Activated naive CD4-positive, alpha-beta T cell treated with anti-CD3 and anti-CD28 coated beads, Interleukin-2, amount 50 U/mL, for 72 hours (primary cell): ENCODE data around the gene ANKRD33B. TPM values are rescaled to one million over a fixed set of nuclear protein-coding genes. Genes with fewer than 3 reads are reported as not detected.

Experiments used
- ATAC-seq, 2 donors: fragments of 150-1000 bp; cut with Tn5 transposase; 2 replicates each; pipeline ENCODE4 v1.10.0; 2021; ENCODE audit warnings: mild to moderate bottlenecking in 2 of 2, moderate library complexity in 2 of 2
- DNase-seq, 2 donors: peaks; one replicate each; pipeline ENCODE4 v3.0.0; 2021 to 2022; ENCODE audit warnings: low spot score in 2 of 2
- H3K27ac Mint-ChIP-seq, 2 donors: one replicate each; pipeline ENCODE4 v1.8.0; 2022; ENCODE audit warnings: mild to moderate bottlenecking in 2 of 2, mixed read lengths in 2 of 2
- H3K36me3 Mint-ChIP-seq, 2 donors: one replicate each; pipeline ENCODE4 v1.8.0; 2022; ENCODE audit warnings: mixed read lengths in 2 of 2
- H3K9me3 Mint-ChIP-seq, 2 donors: one replicate each; pipeline ENCODE4 v1.8.0; 2022; ENCODE audit warnings: mixed read lengths in 2 of 2
- total RNA-seq, 2 donors: library from RNA; stranded (reverse); gene quantifications; one replicate each; pipeline ENCODE4 v1.2.3, GENCODE V29; 2022

Gene ANKRD33B
- total RNA-seq, 2 donors from 2014 or later = 5.6 TPM

DNA sequence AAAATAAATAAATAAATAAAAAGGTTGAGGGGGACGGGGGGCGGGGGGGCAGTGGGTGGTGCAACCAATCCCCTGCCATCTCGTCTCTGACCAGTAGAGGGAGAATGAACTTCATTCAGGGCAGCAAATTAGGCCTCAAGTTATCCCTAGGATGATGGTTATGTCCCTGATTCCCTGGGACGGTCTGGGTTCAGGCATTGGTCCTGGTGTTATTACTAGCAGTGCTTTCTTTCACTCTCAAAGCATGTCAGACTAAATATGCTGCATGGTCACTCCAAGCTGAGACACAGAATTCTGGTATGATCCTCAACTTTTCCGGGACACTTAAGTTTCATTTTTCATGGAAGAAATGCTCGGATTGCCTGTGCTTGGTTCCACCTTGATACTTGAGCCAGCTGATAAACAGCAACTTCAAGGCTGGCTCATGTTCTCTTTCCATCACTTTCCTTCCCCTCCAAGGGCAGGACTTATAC is 137.7 kb downstream of the ANKRD33B start:
- DNase-seq (peak in 1 of 2 donors; percentile 48), ATAC-seq (no peak)
- no peaks in the 10 kb centered on the region for H3K36me3 Mint-ChIP-seq
- no peak overlapping the region for H3K27ac Mint-ChIP-seq
- H3K9me3 Mint-ChIP-seq = no peaks in the 10 kb centered on the region

DNA sequence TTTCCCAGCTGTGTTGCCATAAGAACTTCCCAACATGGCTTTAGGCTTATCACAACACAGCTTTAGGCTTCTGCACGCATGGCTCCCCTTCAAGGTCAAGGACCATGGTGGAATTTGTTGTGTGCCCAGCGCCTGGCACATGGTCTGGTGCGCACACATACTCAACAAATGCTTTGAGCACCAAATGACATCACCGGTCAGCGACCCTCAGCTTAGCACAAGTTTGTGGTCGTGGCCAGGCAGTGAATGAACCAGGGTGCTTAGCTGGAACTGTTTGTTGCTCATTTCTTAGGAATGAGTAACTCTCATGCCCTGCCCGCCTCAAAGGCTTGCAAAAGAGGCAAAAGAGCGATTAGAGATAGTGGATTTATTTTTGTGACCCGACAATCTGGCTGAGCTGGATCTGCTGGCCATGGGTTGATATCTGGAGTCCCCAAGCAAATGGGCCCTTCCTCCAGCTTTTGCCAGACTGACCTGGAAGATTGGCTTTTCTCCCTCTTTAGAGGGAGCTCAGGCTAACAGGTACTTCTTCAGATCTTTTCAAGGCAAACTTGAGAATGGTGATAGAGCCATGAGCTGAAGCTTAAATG is 138.3 kb downstream of the ANKRD33B start:
- H3K27ac Mint-ChIP-seq = no peak overlapping the region
- no peaks in the 10 kb centered on the region for H3K9me3 Mint-ChIP-seq
- no peak for ATAC-seq
- DNase-seq = no peak
- H3K36me3 Mint-ChIP-seq = no peaks in the 10 kb centered on the region

DNA sequence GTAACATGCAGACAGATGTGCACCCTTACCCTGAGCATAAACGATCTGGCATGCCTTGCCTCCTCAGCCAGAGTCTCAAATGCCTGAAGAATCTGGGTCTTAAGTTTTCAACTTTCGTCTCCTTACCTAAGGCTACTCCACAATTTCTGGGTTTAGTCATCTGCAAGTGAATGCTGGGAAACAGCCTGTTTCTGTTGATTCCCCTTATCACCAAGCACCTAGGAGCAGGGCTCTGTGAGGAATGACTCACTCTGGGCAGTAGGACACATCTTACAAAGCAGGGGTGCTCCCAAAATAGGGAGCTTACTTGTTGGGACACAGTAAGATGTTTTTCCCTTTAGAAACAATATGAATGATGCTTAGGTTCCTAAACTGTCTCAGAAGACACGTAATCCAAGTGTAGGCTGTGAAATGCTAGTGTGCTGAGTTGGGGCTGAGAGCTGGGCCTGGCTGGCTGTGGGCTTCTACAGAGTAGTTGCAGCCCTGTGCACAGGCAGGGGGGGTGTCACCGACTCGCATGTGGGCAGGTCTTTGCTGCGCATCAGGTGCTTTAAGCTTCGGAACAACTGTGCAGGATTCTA is 139.1 kb downstream of the ANKRD33B start:
- ATAC-seq = no peak

DNA sequence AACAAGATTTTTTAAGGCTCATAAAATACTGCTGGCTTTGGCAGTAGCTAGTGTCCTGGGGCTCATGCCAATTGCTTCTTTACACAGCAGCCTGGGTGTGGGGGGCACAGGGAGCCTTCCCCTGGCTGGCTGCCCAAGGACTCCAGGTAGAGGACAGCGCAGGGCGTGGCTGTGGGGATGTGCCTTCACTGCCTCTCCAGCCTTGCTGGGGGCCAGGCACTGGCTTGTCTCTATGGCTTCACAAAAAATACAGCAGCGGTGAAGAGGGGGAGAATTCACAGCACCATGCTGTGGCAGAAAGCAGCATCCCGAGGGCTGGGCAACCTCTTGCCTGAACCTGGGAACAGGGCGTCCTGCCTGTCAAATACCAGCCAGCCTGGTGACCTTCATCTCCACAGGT is 139.8 kb downstream of the ANKRD33B start:
- Mint-ChIP-seq H3K36me3 (no peaks in the 10 kb centered on the region), H3K27ac (no peak overlapping the region), H3K9me3 (no peaks in the 10 kb centered on the region)
- no peak for DNase-seq
- no peak for ATAC-seq

More for the DNA sequence above, 139.1 kb downstream of the ANKRD33B start:
- no peaks in the 10 kb centered on the region for H3K9me3 Mint-ChIP-seq
- no peak overlapping the region for H3K27ac Mint-ChIP-seq
- no peaks in the 10 kb centered on the region for H3K36me3 Mint-ChIP-seq
- no peak for DNase-seq

DNA sequence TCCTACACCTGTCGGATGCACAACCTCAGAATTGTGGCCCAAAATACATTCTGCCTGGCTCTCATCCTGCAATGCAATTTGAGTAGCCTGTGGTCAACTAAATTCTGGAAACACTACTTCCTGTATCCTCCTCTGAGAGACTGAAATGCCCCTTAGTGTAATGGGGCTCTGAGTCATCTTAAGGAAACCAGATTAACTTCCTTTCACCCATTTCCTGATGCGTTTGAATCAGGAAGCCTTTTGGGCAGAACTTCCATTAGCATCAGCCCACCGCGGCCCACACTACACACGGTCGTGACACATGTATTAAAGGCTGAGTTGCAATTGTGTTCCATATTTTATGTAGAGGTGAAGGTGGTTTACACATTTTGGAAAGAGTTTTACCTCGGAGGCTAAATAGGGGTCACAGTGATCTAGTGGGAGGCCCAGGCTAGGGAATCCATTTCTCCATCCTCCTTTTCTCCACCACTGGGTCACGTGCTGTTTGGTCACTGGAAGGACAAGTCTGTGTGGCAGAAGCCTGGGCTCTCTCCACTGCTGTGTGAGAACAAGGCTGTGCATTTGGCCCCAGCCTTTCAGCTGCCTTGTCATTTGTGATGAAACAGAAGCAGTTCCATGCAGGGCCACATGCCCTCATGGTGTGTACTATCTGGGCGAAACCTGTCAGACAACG is 141.2 kb downstream of the ANKRD33B start:
- DNase-seq (no peak), ATAC-seq (peak; percentile 38 to 82)
- H3K36me3 Mint-ChIP-seq = no peaks in the 10 kb centered on the region
- no peaks in the 10 kb centered on the region for H3K9me3 Mint-ChIP-seq
- H3K27ac Mint-ChIP-seq = peak overlapping the region in 1 of 2 donors; percentile 41

DNA sequence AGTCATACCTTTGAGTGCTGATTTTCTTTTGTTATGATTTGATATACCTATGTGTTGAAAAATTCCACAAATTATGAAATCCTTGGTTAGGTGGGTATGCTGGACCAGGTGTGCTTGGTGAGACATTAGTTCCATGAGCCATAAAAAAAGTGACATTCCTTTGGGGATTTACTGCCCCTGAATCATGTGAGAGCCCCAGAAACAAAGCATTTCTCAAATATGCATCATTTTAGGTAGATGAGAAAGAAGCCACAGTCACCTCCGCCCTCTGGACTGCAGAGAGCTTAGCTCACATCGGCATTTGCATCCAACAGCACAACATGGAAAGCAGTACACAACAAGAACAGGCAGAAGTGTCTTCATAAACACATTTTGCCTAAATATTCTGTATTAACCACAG is 141.9 kb downstream of the ANKRD33B start:
- DNase-seq = no peak
- Mint-ChIP-seq H3K36me3 (no peaks in the 10 kb centered on the region), H3K9me3 (no peaks in the 10 kb centered on the region), H3K27ac (peak overlapping the region in 1 of 2 donors; percentile 41)
- no peak for ATAC-seq

DNA sequence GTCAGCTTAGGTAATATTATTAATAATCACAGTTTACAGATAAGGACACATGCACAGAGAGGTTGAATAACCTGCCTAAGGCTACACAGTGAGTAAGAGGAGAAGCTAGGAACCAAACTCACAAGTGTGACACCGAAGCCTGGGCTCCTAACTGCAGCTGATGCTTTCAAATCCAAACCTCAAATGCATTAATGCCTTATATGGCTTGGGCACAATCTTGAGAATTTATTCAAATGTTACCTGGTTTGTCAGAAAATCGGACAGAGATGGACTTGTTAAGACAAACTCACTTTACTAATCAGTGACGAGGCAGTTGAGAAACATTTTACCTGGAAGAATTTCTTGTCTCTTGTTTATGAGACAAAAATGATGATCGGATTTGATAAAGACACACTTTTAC is 142.5 kb downstream of the ANKRD33B start:
- Mint-ChIP-seq H3K9me3 (no peaks in the 10 kb centered on the region), H3K36me3 (no peaks in the 10 kb centered on the region), H3K27ac (no peak overlapping the region)
- no peak for ATAC-seq
- DNase-seq = no peak

Other genes with a start within 250 kb of the ANKRD33B start
- gene MARCHF6, start 210.4 kb upstream of the ANKRD33B start, total RNA-seq = 100 to 1,000 TPM in 1 of 2 donors, 10 to 100 TPM in 1; 96.3 to 115 TPM
- gene ROPN1L, start 122.2 kb upstream of the ANKRD33B start, total RNA-seq = under 1 TPM in 1 of 2 donors, not detected in 1; 0.18 TPM
- gene DAP, start 197.2 kb downstream of the ANKRD33B start, total RNA-seq = 10 to 100 TPM; 21.9 to 37.7 TPM